HFFc6 (cell line): ENCODE measurements around the gene PLEKHO2. TPM values are rescaled to one million over a fixed set of nuclear protein-coding genes. Genes with fewer than 3 reads are reported as not detected.

ENCODE experiments used
- DNase-seq: peaks from one replicate; pipeline ENCODE4 v3.0.0-alpha.2; 2018
- H3K27ac Mint-ChIP-seq: 2 replicates; pipeline ENCODE4 v1.8.0; 2020; ENCODE audit warnings: mild to moderate bottlenecking, mixed read lengths
- H3K27me3 Mint-ChIP-seq: 2 replicates; pipeline ENCODE4 v1.8.0; 2021; ENCODE audit warnings: mild to moderate bottlenecking, moderate library complexity, mixed read lengths; ENCODE audit not compliant: insufficient read depth
- H3K36me3 Mint-ChIP-seq: 2 replicates; pipeline ENCODE4 v1.8.0; 2021; ENCODE audit warnings: low read depth, mixed read lengths
- H3K4me1 Mint-ChIP-seq: 2 replicates; pipeline ENCODE4 v1.8.0; 2020; ENCODE audit warnings: low read depth, mixed read lengths
- H3K4me3 Mint-ChIP-seq: 2 replicates; pipeline ENCODE4 v1.8.0; 2020; ENCODE audit warnings: mild to moderate bottlenecking, moderate library complexity, mixed read lengths
- H3K9me3 Mint-ChIP-seq: 2 replicates; pipeline ENCODE4 v1.8.0; 2020; ENCODE audit warnings: mild to moderate bottlenecking, mixed read lengths
- total RNA-seq, 6 experiments: library from RNA; stranded (reverse); fragmentation: NEBNext Ultra II Directional; extraction: Animal tissue kit (Norgen Biotek cat#: 25700); gene quantifications; 2 replicates in 1 of 6; 3 replicates in 5 of 6; pipeline ENCODE4 v1.2.3, GENCODE V29; 2021
- TF ChIP-seq, protein P1 (sequence below): fragments of 200-600 bp; sonication (generic); IDR thresholded peaks from 2 replicates; pipeline ENCODE4 v1.5.0; 2021; ENCODE audit warnings: antibody characterized with exemption, mild to moderate bottlenecking

The PLEKHO2 gene
- total RNA-seq, 6 experiments from 2014 or later = 23.0 to 28.3 (median 25.4) TPM

DNA sequence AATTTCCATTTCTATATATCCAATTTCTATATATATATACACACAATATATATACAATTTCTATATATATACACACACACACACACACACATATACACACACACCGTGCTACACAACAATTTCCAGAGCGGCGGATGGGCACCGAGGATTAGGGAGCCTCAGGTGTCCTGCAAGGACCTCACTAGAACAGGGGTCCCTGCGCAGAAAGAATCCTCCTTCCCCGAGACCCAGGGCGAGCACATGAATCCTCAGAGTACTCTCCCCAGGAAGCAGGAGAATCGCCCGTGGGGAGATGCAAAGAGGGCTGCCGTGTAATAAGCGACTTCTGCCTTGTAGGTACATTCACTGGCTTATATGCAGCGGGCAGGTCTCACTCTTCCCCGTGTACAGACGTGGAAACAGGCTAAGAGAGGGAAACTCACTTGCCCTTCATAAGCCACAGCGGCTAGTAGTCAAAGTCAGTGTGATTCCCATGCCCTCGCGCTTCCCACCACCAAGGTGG lies 16.7 kb upstream of the PLEKHO2 start:
- Mint-ChIP-seq H3K27me3 (peaks cover 5% of the 10 kb centered on the region; the same call in 1 of the 2 replicates), H3K4me1 (peaks cover 27% of the 10 kb centered on the region), H3K4me3 (peak overlapping the region; percentile 95), H3K36me3 (peaks cover 4% of the 10 kb centered on the region; the same call in 1 of the 2 replicates), H3K27ac (peak overlapping the region; percentile 80), H3K9me3 (no peaks in the 10 kb centered on the region)
- DNase-seq = no peak
- TF ChIP-seq, protein P1, sequence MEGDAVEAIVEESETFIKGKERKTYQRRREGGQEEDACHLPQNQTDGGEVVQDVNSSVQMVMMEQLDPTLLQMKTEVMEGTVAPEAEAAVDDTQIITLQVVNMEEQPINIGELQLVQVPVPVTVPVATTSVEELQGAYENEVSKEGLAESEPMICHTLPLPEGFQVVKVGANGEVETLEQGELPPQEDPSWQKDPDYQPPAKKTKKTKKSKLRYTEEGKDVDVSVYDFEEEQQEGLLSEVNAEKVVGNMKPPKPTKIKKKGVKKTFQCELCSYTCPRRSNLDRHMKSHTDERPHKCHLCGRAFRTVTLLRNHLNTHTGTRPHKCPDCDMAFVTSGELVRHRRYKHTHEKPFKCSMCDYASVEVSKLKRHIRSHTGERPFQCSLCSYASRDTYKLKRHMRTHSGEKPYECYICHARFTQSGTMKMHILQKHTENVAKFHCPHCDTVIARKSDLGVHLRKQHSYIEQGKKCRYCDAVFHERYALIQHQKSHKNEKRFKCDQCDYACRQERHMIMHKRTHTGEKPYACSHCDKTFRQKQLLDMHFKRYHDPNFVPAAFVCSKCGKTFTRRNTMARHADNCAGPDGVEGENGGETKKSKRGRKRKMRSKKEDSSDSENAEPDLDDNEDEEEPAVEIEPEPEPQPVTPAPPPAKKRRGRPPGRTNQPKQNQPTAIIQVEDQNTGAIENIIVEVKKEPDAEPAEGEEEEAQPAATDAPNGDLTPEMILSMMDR = no peak

GRCh38 chr15:64825431-64826294 lies 16.1 kb upstream of the PLEKHO2 start, which contains the start of gene PIF1:
PIF1 (minus strand) TSS chr15:64825647; CDS start chr15:64824335, 1,312 bp downstream.
- Mint-ChIP-seq H3K27ac (peak within 1 kb of the TSS; percentile 94), H3K36me3 (peaks cover 2% of the 10 kb centered on the region; the same call in 1 of the 2 replicates), H3K9me3 (no peaks in the 10 kb centered on the region), H3K4me1 (peaks cover 27% of the 10 kb centered on the region), H3K4me3 (peak within 1 kb of the TSS; percentile 95), H3K27me3 (peaks cover 5% of the 10 kb centered on the region; the same call in 1 of the 2 replicates)
- TF ChIP-seq, protein P1 = no peak
- DNase-seq = peak; percentile 99

GRCh38 chr15:64828985-64829384 lies 12.7 kb upstream of the PLEKHO2 start:
- peaks cover 19% of the 10 kb centered on the region for H3K4me1 Mint-ChIP-seq
- no peaks in the 10 kb centered on the region for H3K36me3 Mint-ChIP-seq
- H3K4me3 Mint-ChIP-seq = no peak overlapping the region
- no peak overlapping the region; the same call in 1 of the 2 replicates for H3K27ac Mint-ChIP-seq
- peak; percentile 57 for DNase-seq
- TF ChIP-seq, protein P1 = no peak
- H3K9me3 Mint-ChIP-seq = no peaks in the 10 kb centered on the region
- peaks cover 2% of the 10 kb centered on the region; the same call in 1 of the 2 replicates for H3K27me3 Mint-ChIP-seq

GRCh38 chr15:64833690-64834089 lies 8.0 kb upstream of the PLEKHO2 start:
- Mint-ChIP-seq H3K27ac (no peak overlapping the region), H3K4me3 (no peak overlapping the region), H3K36me3 (peaks cover 8% of the 10 kb centered on the region; the same call in 1 of the 2 replicates)

DNA sequence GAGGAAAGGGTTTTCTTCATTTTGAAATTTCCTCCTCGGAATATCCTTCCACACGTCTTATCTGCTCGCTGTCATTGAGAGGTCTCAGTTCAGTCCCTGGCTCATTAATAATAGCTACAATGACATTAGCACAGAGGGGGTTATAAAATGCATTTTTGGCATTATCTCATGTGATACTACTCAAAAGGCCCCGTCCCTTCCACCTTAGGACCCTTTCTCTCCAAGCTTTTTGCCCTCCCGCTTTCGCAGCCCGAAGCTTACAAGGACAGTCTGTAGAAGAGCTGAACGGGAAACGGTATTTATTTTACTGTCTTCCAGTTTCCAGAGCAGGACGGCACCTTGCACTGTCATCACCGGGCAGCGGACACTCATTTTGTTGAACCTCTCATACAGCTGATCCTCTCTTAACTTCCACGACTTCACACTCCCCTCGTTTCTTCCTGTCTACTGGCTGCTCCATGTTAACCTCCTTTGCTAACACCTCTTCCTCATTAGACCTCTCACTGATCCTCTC lies 5.6 kb upstream of the PLEKHO2 start:
- TF ChIP-seq, protein P1 = peak; percentile 40; the same call in 1 of the 2 replicates
- H3K36me3 Mint-ChIP-seq = peaks cover 8% of the 10 kb centered on the region; the same call in 1 of the 2 replicates
- no peaks in the 10 kb centered on the region for H3K9me3 Mint-ChIP-seq
- H3K27ac Mint-ChIP-seq = peak overlapping the region; percentile 2; the same call in 1 of the 2 replicates
- DNase-seq = no peak
- H3K4me3 Mint-ChIP-seq = peak overlapping the region; percentile 50
- H3K27me3 Mint-ChIP-seq = no peaks in the 10 kb centered on the region; the same call in 1 of the 2 replicates
- peaks cover 24% of the 10 kb centered on the region for H3K4me1 Mint-ChIP-seq

More at GRCh38 chr15:64833690-64834089, 8.0 kb upstream of the PLEKHO2 start:
- Mint-ChIP-seq H3K27me3 (no peaks in the 10 kb centered on the region; the same call in 1 of the 2 replicates), H3K4me1 (peaks cover 19% of the 10 kb centered on the region), H3K9me3 (no peaks in the 10 kb centered on the region)
- no peak for DNase-seq
- TF ChIP-seq, protein P1 = no peak
